NT2/D1 (cell line): Measurements from ENCODE around the gene SORT1.
"Not testable (repeated sequence)": the region's sequence is repeated elsewhere in the genome, so short reads cannot be mapped to it uniquely, and the experiment has no call there.

Source experiments
- DNase-seq: peaks from one replicate; pipeline ENCODE4 v3.0.0-alpha.2; 2011; ENCODE audit warnings: low read depth, low spot score
- H3K27me3 ChIP-seq: 2 replicates; pipeline ENCODE4 v1.6.0; 2011; ENCODE audit warnings: mild to moderate bottlenecking; ENCODE audit not compliant: insufficient read length, insufficient read depth
- H3K36me3 ChIP-seq: 2 replicates; pipeline ENCODE4 v1.6.1; 2011; ENCODE audit warnings: mild to moderate bottlenecking, low read length, mixed read lengths; ENCODE audit not compliant: insufficient read depth, insufficient read length
- H3K4me1 ChIP-seq: 2 replicates; pipeline ENCODE4 v1.5.1; 2011; ENCODE audit not compliant: insufficient read depth, insufficient read length
- H3K4me3 ChIP-seq: 2 replicates; pipeline ENCODE4 v1.5.1; 2011; ENCODE audit warnings: low read depth; ENCODE audit not compliant: insufficient read length
- H3K9ac ChIP-seq: 2 replicates; pipeline ENCODE4 v1.6.0; 2011; ENCODE audit warnings: low read depth; ENCODE audit not compliant: insufficient read length
- H3K9me3 ChIP-seq: 2 replicates; pipeline ENCODE4 v1.5.1; 2011; ENCODE audit warnings: mild to moderate bottlenecking, low read length; ENCODE audit not compliant: insufficient read depth
- SUZ12 ChIP-seq: IDR thresholded peaks from 2 replicates; pipeline ENCODE4 v1.6.1; 2011; ENCODE audit not compliant: insufficient read length, insufficient read depth; ENCODE audit errors: extremely low read depth
- YY1 ChIP-seq: IDR thresholded peaks from 2 replicates; pipeline ENCODE4 v1.6.1; 2011; ENCODE audit not compliant: insufficient read length, insufficient read depth
- ZNF274 ChIP-seq: IDR thresholded peaks from 2 replicates; pipeline ENCODE4 v1.6.1; 2011; ENCODE audit warnings: mild to moderate bottlenecking, low read depth, low read length

Gene SORT1

DNA sequence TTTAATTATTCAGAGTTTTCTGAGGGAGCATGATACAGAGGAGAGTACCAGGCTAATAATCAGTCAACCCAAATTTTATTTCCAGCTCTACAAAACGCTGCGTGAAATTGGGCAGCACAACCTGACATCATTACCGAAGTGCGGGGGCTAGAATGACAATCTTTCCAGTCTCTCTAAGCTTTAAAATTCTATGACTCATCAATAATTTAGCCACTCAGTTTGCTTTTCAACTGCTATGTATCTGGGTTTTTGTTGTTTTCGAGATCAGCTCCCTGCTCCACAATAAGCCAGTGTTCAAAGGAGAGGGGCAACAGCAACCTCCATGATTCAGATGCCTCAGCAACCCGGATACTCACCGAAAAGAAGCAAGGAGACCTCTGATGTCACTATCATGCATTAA lies 13.9 kb downstream of the SORT1 start:
- Histone ChIP-seq H3K4me1 (no peaks in the 10 kb centered on the region), H3K27me3 (no peaks in the 10 kb centered on the region), H3K4me3 (no peak overlapping the region), H3K9ac (no peak overlapping the region), H3K9me3 (no peaks in the 10 kb centered on the region), H3K36me3 (no peaks in the 10 kb centered on the region)
- DNase-seq, result no peak
- no peak for TF ChIP-seq ZNF274
- no peak for TF ChIP-seq YY1
- TF ChIP-seq SUZ12, result no peak

DNA sequence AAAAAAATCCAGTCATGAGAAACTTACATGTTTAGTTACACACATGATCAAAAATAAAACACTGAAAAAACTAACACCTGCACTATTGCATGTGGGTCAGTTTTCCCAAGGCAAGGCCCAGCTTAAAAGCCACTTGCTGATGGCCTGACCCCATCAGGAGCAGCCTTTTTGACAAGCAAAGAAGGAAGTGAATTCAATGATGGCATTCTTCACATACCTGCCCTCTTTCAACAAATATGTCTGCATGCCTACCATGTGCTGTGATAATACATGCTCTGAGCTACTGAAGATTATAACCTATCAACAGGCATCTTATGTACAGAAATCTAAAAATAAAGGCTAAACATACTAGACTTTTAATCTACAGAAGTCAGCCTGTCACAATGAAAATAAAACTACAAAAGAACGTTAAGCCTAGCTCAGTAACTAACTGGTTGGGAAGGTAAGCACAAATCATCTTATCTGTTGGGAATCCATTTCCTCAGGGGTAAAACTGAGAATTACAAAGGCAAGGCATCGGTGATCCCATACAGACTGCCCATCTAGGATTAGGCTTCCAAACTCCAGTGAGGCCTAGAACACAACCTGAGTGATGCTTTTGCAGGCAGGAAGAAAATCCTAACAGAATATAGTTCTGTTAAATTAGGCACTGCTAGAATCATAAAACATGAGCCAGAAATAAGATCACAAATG lies 14.5 kb downstream of the SORT1 start:
- Histone ChIP-seq H3K4me1 (no peaks in the 10 kb centered on the region), H3K9me3 (no peaks in the 10 kb centered on the region), H3K9ac (no peak overlapping the region), H3K27me3 (no peaks in the 10 kb centered on the region), H3K4me3 (no peak overlapping the region), H3K36me3 (no peaks in the 10 kb centered on the region)
- DNase-seq, result peak; percentile 47
- TF ChIP-seq ZNF274 (no peak), YY1 (no peak), SUZ12 (no peak)

DNA sequence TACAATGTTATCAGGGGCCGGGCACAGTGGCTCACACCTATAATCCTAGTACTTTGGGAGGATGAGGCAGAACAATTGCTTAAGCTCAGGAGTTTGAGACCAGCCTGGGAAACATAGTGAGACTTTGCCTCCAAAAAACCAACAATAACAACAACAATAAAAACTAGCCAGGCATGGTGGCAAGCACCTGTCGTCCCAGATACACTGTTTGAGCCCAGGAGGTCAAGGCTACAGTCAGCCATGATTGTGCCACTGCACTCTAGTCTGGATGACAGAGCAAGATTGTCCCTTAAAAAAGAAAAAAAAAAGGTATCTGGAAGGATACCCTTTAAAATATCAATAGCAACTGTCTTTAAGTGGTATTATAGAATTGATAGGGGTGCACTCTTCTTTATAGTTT lies 16.1 kb downstream of the SORT1 start:
- H3K27me3 ChIP-seq, result no peaks in the 10 kb centered on the region
- DNase-seq, result no peak
- no peaks in the 10 kb centered on the region for H3K36me3 ChIP-seq
- H3K4me3 ChIP-seq, result no peak overlapping the region
- no peak overlapping the region for H3K9ac ChIP-seq
- TF ChIP-seq SUZ12, result no peak
- H3K9me3 ChIP-seq, result no peaks in the 10 kb centered on the region
- H3K4me1 ChIP-seq, result no peaks in the 10 kb centered on the region

DNA sequence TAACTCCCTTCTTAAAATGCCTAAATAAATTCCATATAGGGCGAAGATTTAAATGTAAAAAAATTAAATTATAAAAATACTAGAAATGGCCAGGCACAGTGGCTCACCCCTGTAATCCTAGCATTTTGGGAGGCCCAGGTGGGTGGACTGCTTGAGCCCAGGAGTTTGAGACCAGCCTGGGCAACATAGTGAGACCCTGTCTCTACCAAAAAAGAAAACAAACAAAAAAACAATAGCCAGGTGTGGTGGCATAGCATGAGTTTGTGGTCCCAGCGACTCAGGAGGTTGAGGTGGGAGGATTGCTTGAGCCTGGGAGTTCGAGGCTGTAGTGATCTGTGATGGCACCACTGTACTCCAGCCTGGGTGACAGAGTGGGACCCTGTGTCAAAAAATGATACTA lies 17.8 kb downstream of the SORT1 start:
- no peaks in the 10 kb centered on the region for H3K4me1 ChIP-seq
- H3K27me3 ChIP-seq, result no peaks in the 10 kb centered on the region
- TF ChIP-seq ZNF274 (no peak), SUZ12 (no peak), YY1 (no peak)
- no peaks in the 10 kb centered on the region for H3K9me3 ChIP-seq
- H3K9ac ChIP-seq, result no peak overlapping the region
- no peak for DNase-seq
- H3K4me3 ChIP-seq, result no peak overlapping the region
- no peaks in the 10 kb centered on the region for H3K36me3 ChIP-seq

DNA sequence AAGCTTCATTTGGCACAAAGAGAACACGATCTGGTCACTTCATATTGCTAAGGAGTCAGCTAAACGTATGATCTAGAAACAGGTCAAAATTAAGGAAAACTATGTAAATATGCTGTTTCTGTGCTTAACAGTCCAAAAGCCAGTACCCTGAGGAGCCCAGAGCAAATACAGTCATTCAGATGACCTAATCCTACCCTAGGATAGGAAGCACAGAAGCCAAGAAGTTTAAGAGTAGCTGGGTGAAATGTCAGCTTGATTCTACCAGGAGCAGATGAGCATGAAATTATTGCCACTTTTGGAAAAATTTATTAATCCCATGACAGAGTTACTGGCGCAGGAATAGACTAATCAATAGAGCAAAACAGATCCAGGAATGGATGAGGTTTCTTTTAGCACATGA lies 18.3 kb downstream of the SORT1 start:
- Histone ChIP-seq H3K36me3 (no peaks in the 10 kb centered on the region), H3K4me3 (no peak overlapping the region), H3K9ac (no peak overlapping the region), H3K27me3 (no peaks in the 10 kb centered on the region), H3K4me1 (no peaks in the 10 kb centered on the region), H3K9me3 (no peaks in the 10 kb centered on the region)
- DNase-seq, result no peak
- TF ChIP-seq ZNF274 (no peak), YY1 (no peak), SUZ12 (no peak)

DNA sequence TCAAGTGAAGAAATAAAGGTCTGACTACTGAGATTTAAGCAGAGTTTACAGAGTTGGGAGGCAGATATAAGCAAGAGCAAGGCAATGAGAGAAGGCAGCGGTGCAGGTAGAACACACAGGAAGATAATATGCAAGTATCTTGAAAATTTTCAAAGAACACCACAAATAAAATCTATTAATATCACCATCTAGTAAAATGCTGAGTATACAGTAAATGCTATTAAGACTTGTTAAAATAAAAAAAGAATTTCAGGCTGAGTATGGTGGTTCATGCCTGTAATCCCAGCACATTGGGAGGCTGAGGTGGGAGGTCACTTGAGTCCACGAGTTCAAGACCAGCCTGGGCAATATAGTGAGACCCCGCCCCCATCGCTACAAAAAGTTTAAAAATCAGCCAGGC lies 20.0 kb downstream of the SORT1 start:
- H3K27me3 ChIP-seq, result no peaks in the 10 kb centered on the region
- no peaks in the 10 kb centered on the region for H3K36me3 ChIP-seq
- no peak overlapping the region for H3K4me3 ChIP-seq
- TF ChIP-seq SUZ12, result no peak
- TF ChIP-seq ZNF274, result no peak
- no peak for TF ChIP-seq YY1
- no peaks in the 10 kb centered on the region for H3K9me3 ChIP-seq
- H3K9ac ChIP-seq, result no peak overlapping the region
- no peak for DNase-seq
- H3K4me1 ChIP-seq, result no peaks in the 10 kb centered on the region

DNA sequence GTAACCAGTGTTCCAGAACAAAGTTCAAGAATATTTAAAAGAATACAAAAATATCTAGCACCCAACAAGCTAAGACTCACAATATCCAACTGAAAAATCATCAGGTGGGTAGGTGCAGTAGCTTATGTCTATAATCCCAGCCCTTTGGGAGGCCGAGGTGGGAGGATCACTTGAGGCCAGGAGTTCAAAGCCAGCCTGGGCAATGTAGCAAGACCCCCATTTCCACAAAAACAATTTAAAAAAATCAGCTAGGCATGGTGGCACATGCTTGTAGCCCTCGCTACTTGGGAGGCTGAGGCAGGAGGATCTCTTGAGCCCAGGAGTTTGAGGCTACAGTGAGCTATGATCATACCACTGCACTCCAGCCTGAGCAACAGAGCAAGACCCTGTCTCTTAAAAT lies 24.0 kb downstream of the SORT1 start:
- not testable (repeated sequence) for H3K27me3 ChIP-seq, DNase-seq, H3K4me1 ChIP-seq, H3K4me3 ChIP-seq, H3K9ac ChIP-seq, H3K36me3 ChIP-seq, H3K9me3 ChIP-seq

DNA sequence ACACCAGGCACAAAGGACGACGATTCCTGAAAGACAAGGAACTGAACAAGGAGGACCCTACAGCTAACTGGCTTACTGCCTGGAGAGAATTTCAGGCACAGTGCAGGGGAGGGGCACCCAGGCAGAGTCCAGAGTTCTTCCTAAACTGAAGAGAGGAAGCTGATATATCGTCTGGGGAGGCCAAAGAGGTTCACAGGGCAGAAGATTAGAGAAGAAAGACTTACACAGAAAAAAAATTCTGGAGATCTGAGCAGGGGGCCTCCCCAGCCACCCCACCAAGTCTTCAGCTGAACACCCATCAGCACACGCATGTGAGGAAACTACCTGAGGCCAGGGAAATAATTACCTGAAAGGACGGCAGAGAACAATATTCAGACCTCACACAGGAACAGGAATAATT lies 24.6 kb downstream of the SORT1 start:
- no peak for TF ChIP-seq SUZ12
- TF ChIP-seq ZNF274, result no peak
- TF ChIP-seq YY1, result no peak
- no peak for DNase-seq
- no peaks in the 10 kb centered on the region for H3K36me3 ChIP-seq
- H3K4me1 ChIP-seq, result peaks cover 2% of the 10 kb centered on the region
- H3K9me3 ChIP-seq, result no peaks in the 10 kb centered on the region
- no peaks in the 10 kb centered on the region for H3K27me3 ChIP-seq
- no peak overlapping the region for H3K4me3 ChIP-seq
- H3K9ac ChIP-seq, result no peak overlapping the region
